Activated B cell treated with CpG ODN at 0.5 μM for 24 hours (primary cell): ENCODE results near the gene BRDT. TPM values are rescaled to one million over a fixed set of nuclear protein-coding genes. Genes with fewer than 3 reads are reported as not detected.

Experiments
- ATAC-seq: fragments of 200-7000 bp; cut with Tn5 transposase; one replicate; pipeline ENCODE4 v1.10.0; 2021; ENCODE audit warnings: low read depth, mild to moderate bottlenecking, moderate library complexity
- CTCF ChIA-PET: fragments of 350-600 bp; sonication (Branson Sonifier 250); formaldehyde crosslinking; loops from one replicate; lab custom pipeline; 2021; ENCODE audit warnings: antibody characterized with exemption; lab: Charles Lee
- POLR2A ChIA-PET: fragments of 350-600 bp; sonication (Branson Sonifier 250); formaldehyde crosslinking; loops from one replicate; lab custom pipeline; 2021; ENCODE audit warnings: antibody characterized with exemption; lab: Charles Lee
- DNase-seq: peaks from one replicate; pipeline ENCODE4 v3.0.0; 2022
- H3K27ac Mint-ChIP-seq: one replicate; pipeline ENCODE4 v1.8.0; 2020; ENCODE audit warnings: mixed read lengths
- H3K27me3 Mint-ChIP-seq: one replicate; pipeline ENCODE4 v1.8.0; 2021; ENCODE audit warnings: mixed read lengths
- H3K36me3 Mint-ChIP-seq: one replicate; pipeline ENCODE4 v1.8.0; 2021; ENCODE audit warnings: low read depth, mixed read lengths
- H3K4me1 Mint-ChIP-seq: one replicate; pipeline ENCODE4 v1.8.0; 2021; ENCODE audit warnings: mixed read lengths
- H3K4me3 Mint-ChIP-seq: one replicate; pipeline ENCODE4 v1.8.0; 2020; ENCODE audit warnings: mild to moderate bottlenecking, mixed read lengths
- H3K9me3 Mint-ChIP-seq: one replicate; pipeline ENCODE4 v1.8.0; 2020; ENCODE audit warnings: mixed read lengths
- intact Hi-C: fragments of 100-400 bp; cut with micrococcal nuclease; formaldehyde crosslinking; loops from one replicate; pipeline ENCODE4 v1.15.1; 2024
- total RNA-seq: library from RNA; stranded (reverse); gene quantifications from 2 replicates; pipeline ENCODE4 v1.2.3, GENCODE V29; 2022
- TF ChIP-seq, protein P1 (sequence below): fragments of 200-600 bp; IDR thresholded peaks from one replicate; pipeline ENCODE4 v1.8.0; 2022; ENCODE audit warnings: antibody characterized with exemption, mild to moderate bottlenecking

Gene BRDT
- total RNA-seq, 1 donor from 2014 or later, result not detected

DNA sequence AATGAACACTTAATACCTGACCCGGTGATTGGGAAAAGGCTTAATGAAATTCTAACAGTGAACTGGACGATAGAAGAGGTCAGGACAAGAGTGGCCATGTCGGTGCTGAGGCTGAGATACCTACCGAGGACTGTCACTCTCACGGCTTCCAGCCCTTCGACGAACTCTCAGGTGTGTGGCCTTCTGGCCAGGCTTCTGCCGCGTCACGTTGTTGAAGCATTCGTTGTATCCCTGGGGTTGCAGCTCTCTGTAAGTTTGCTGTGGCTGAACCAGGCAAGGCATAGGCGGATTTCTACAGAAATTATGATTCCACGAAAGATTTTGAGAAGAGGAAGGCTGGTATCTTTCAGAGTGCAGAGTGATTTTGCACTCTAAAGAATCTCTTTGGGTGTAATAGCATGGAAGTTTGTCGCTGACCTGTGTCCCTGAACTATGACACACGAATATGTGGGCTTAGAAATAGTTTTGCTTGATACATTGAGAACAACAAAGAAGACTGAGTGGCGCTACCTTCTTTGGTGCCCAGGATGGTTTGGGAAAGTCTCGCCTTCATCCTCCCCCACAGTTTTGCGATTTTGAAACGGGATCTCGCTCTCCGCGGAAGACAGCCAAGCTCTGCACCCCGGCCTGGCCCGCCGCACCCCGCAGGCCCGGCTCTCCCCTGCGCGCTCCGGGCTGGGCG, 80.2 kb downstream of the BRDT start:
- DNase-seq (no peak), ATAC-seq (no peak)
- TF ChIP-seq, protein P1, sequence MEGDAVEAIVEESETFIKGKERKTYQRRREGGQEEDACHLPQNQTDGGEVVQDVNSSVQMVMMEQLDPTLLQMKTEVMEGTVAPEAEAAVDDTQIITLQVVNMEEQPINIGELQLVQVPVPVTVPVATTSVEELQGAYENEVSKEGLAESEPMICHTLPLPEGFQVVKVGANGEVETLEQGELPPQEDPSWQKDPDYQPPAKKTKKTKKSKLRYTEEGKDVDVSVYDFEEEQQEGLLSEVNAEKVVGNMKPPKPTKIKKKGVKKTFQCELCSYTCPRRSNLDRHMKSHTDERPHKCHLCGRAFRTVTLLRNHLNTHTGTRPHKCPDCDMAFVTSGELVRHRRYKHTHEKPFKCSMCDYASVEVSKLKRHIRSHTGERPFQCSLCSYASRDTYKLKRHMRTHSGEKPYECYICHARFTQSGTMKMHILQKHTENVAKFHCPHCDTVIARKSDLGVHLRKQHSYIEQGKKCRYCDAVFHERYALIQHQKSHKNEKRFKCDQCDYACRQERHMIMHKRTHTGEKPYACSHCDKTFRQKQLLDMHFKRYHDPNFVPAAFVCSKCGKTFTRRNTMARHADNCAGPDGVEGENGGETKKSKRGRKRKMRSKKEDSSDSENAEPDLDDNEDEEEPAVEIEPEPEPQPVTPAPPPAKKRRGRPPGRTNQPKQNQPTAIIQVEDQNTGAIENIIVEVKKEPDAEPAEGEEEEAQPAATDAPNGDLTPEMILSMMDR, result no peak
- CTCF ChIA-PET, result no interaction called here
- no peaks in the 10 kb centered on the region for H3K36me3 Mint-ChIP-seq
- peak overlapping the region; percentile 56 for H3K4me3 Mint-ChIP-seq
- no peak overlapping the region for H3K27ac Mint-ChIP-seq
- H3K9me3 Mint-ChIP-seq, result no peaks in the 10 kb centered on the region
- H3K27me3 Mint-ChIP-seq, result peaks cover 25% of the 10 kb centered on the region
- POLR2A ChIA-PET, result no interaction called here
- peaks cover 11% of the 10 kb centered on the region for H3K4me1 Mint-ChIP-seq
- intact Hi-C loops, result no loop called here

DNA sequence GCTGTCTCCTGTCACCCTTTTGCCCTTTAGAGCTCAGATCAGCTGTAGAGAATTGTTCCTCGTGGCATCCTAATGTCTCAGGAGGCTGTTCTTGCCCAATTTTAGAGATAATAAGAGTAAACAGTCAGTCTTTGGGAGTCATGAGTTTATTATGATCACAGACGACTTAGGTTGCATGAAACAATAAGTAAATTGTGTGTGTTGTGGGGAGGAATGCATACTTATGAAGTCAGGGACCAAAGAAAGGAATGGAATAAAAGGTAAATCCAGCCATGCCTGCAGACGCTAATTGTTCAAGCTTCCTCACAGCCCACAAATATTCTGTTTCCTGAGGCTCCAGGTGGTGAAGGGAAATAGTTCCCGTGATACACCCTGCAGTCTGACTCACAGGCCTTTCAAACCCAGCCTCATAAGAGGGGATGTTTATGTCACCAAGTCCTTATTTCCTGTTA, 81.5 kb downstream of the BRDT start:
- no peak for DNase-seq
- Mint-ChIP-seq H3K36me3 (no peaks in the 10 kb centered on the region), H3K4me1 (peaks cover 11% of the 10 kb centered on the region), H3K27ac (no peak overlapping the region), H3K27me3 (peaks cover 28% of the 10 kb centered on the region), H3K4me3 (peak overlapping the region; percentile 12), H3K9me3 (no peaks in the 10 kb centered on the region)
- ChIA-PET CTCF (no interaction called here), POLR2A (no interaction called here)
- TF ChIP-seq, protein P1, result no peak
- ATAC-seq, result no peak
- intact Hi-C loops, result no loop called here

DNA sequence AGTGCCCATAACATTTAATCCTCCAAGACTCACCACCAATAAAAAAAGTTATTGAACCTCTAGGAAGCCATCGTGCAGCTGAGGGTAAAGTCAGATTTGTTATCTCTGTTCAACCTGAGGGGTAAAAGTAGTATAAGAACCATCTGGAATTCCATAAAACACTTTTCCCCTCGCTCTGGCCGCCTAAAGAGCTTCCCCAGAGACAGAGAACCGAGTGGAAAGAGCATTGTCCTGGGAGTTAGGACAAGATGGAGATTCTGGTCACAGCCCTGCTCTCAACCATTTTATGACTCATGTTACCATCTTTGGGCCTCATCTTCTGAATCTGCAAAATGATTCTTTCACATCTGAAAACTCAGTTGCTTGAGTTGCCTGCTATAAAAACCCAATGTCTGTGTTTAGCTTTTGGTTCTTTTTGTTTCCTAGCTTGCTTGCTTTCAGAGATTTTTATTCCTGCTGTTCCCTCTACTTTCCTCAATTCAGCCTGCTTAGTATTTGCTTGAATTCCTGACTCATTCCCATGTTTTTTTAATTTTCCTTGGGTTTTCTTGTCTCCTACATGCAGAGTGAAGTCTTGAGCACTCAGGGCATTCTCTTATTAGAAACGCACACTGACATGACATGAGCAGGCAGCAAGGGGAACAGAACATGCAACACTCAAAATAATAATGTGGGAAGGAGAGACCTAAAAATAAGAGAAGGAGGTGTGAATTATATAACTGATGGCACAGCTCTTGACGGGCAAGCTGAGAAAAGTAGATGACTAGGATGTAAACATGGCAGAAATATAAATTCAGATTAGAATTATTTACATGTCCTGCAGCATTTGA, 82.3 kb downstream of the BRDT start:
- DNase-seq, result no peak
- Mint-ChIP-seq H3K4me1 (peaks cover 11% of the 10 kb centered on the region), H3K36me3 (no peaks in the 10 kb centered on the region), H3K27ac (no peak overlapping the region), H3K27me3 (peaks cover 33% of the 10 kb centered on the region), H3K4me3 (no peak overlapping the region), H3K9me3 (no peaks in the 10 kb centered on the region)
- intact Hi-C loops, result no loop called here
- no peak for ATAC-seq
- CTCF ChIA-PET, result no interaction called here
- POLR2A ChIA-PET, result no interaction called here
- TF ChIP-seq, protein P1, result no peak

DNA sequence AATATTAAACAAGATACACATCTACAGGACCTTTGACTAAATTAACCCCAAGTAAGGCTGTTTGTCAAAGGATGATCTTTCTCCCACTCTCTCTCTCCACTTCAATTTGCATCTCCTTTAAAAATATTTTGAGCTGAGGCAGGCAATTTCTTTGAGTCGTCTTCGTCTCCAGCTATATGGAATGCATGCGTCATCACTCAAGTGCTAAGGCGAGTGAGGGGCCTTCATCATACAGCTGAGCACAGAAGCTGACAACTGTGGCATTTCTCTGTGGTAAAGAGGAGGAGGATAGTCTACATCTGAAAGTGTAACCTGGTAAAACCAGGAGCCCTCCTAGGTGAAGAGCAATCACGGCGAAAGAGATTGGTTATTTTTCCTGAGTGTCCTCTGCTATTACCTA, 88.2 kb downstream of the BRDT start:
- Mint-ChIP-seq H3K27me3 (peaks cover 14% of the 10 kb centered on the region), H3K4me3 (no peak overlapping the region), H3K4me1 (no peaks in the 10 kb centered on the region), H3K36me3 (no peaks in the 10 kb centered on the region), H3K9me3 (no peaks in the 10 kb centered on the region), H3K27ac (no peak overlapping the region)
- DNase-seq (no peak), ATAC-seq (no peak)
- POLR2A ChIA-PET, result no interaction called here
- CTCF ChIA-PET, result no interaction called here
- intact Hi-C loops, result no loop called here
- TF ChIP-seq, protein P1, result no peak

DNA sequence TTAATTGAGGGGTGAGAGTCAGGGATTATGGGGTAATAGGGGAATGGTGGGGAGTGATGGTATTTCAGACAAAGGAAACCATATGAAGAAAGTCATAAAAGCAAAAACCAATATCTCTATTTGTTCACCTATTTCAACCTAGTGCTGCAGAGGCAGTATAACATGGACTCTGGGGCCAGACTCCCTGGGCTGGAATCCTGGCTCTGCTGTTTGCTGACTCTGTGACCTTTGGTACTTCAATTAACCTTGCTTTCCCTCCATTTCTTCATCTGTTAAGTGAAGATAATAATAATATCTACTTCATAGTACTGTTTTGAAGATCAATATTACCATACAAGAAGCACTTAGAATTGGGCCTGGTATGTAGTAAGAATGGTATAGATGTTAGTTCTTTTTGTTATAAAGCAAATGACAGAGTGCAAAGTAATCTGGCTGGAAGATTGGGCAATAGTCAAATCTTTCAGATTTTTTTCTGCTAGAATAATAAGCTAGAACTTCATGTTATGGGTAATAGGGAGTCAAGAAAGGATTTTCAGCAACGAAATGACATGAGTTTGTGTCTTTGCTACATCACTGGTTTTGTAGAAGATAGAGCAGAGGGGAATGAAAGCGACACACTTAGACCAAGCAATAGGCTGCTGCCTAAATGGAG, 89.6 kb downstream of the BRDT start:
- H3K4me3 Mint-ChIP-seq, result no peak overlapping the region
- CTCF ChIA-PET, result interaction anchor here (0.6 kb wide), 1 partner anchor 11 kb away, joined by 3 read pairs; no protein-coding TSS in a partner anchor
- H3K36me3 Mint-ChIP-seq, result no peaks in the 10 kb centered on the region
- no peaks in the 10 kb centered on the region for H3K4me1 Mint-ChIP-seq
- ATAC-seq (no peak), DNase-seq (no peak)
- POLR2A ChIA-PET, result no interaction called here
- peaks cover 9% of the 10 kb centered on the region for H3K27me3 Mint-ChIP-seq
- no peak overlapping the region for H3K27ac Mint-ChIP-seq
- intact Hi-C loops, result no loop called here
- TF ChIP-seq, protein P1, result no peak
- H3K9me3 Mint-ChIP-seq, result no peaks in the 10 kb centered on the region
